HG03025 (cell line): ENCODE measurements around the gene TPCN2.
"Not testable (repeated sequence)": the region's sequence is repeated elsewhere in the genome, so short reads cannot be mapped to it uniquely, and the experiment has no call there.

Experiments
- ATAC-seq: cut with Tn5 transposase; IDR thresholded peaks from one replicate; pipeline ENCODE4 v1.9.1; 2021; ENCODE audit warnings: mild to moderate bottlenecking, moderate library complexity; ENCODE audit not compliant: unreplicated experiment, low FRiP score

The TPCN2 gene

GRCh38 chr11:69140635-69141034, 91.9 kb downstream of the TPCN2 start:
- no peak for ATAC-seq

- ATAC-seq: no peak
Observed at GRCh38 chr11:69141742-69142141, 93.0 kb downstream of the TPCN2 start.

GRCh38 chr11:69142895-69143294, 94.2 kb downstream of the TPCN2 start:
- ATAC-seq: no peak

GRCh38 chr11:69144316-69145049, 95.8 kb downstream of the TPCN2 start:
- ATAC-seq: no peak

- no peak for ATAC-seq
Observed at GRCh38 chr11:69145050-69145380, 96.3 kb downstream of the TPCN2 start.

GRCh38 chr11:69148377-69148762, 99.6 kb downstream of the TPCN2 start:
- ATAC-seq: no peak

GRCh38 chr11:69148806-69149205, 100.1 kb downstream of the TPCN2 start:
- ATAC-seq: no peak

GRCh38 chr11:69149338-69150045, 100.8 kb downstream of the TPCN2 start:
- not testable (repeated sequence) for ATAC-seq

- ATAC-seq: no peak
Observed at GRCh38 chr11:69150175-69150574, 101.4 kb downstream of the TPCN2 start.

GRCh38 chr11:69151836-69152235, 103.1 kb downstream of the TPCN2 start:
- no peak for ATAC-seq

GRCh38 chr11:69152733-69153421, 104.1 kb downstream of the TPCN2 start:
- no peak for ATAC-seq

- no peak for ATAC-seq
Observed at GRCh38 chr11:69153661-69154060, 104.9 kb downstream of the TPCN2 start.

- ATAC-seq: no peak
Observed at GRCh38 chr11:69154211-69154913, 105.6 kb downstream of the TPCN2 start.

GRCh38 chr11:69154938-69155301, 106.2 kb downstream of the TPCN2 start:
- no peak for ATAC-seq

GRCh38 chr11:69155302-69156234, 106.8 kb downstream of the TPCN2 start, which contains the start of gene SMIM38:
Gene SMIM38, plus strand, starts transcription at chr11:69155935. Its CDS starts 1,912 bp downstream, at chr11:69157847.
- no peak for ATAC-seq

GRCh38 chr11:69156235-69156639, 107.5 kb downstream of the TPCN2 start:
- ATAC-seq: no peak

- no peak for ATAC-seq
Observed at GRCh38 chr11:69156673-69157155, 108.0 kb downstream of the TPCN2 start.

- no peak for ATAC-seq
Observed at GRCh38 chr11:69157156-69157821, 108.6 kb downstream of the TPCN2 start.

GRCh38 chr11:69157822-69158231, 109.1 kb downstream of the TPCN2 start:
- ATAC-seq: no peak
